Activated gamma-delta T cell treated with Interleukin-2 at 50 U/mL for 16 hours (primary cell): ENCODE results near the gene CAMK2D.

Source experiments
- DNase-seq: peaks from one replicate; pipeline ENCODE4 v3.0.0-alpha.2; 2020

CAMK2D gene

DNA sequence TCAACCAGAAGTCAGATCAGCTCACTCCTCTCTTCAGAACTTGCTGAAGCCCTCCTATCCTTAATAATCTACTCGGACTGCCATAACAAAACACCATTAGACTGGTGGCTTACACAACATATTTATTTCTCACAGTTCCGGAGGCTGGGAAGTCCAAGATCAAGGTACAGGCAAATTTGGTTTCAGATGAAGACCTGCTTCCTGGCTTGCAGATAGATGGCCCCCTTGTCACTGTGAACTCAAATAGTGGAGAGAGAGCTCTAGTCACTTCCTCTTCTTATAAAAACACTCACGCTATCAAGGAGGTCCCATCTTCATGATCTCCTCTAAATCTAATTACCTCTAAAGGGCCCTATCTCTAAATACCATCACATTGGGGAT, 125.1 kb downstream of the CAMK2D start:
- DNase-seq: peak; percentile 23

DNA sequence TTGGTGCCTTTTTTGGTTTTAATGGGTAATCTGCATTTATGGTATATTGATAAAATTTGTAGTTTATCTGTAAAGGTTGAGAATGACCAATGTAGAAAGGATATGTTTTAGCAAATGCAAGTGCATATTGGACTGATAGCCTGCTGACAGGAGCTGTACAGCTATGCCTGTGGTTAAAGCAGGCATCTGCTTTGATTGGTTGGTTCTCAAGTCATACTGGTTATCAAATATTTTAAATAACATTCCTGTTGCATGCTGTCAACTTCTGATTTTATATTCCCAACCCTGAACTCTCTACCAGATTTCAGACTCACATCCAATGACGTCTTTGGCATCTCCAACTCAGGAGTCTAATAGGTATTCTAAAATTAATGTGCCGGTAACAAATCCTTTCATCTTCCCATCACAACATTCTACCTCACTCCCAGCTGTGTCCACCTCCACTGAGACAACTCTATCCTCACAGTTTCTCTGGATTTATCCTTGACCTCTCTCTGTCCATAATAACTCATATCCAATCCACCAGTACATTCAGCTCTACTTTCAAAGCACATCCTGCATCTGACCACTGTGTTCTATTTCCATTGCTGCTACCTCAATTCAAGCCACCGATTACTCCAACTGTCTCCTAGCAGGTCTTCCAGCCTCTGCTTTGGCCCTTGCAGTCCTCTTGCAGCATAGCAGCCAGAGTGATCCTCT, 125.7 kb downstream of the CAMK2D start:
- no peak for DNase-seq

DNA sequence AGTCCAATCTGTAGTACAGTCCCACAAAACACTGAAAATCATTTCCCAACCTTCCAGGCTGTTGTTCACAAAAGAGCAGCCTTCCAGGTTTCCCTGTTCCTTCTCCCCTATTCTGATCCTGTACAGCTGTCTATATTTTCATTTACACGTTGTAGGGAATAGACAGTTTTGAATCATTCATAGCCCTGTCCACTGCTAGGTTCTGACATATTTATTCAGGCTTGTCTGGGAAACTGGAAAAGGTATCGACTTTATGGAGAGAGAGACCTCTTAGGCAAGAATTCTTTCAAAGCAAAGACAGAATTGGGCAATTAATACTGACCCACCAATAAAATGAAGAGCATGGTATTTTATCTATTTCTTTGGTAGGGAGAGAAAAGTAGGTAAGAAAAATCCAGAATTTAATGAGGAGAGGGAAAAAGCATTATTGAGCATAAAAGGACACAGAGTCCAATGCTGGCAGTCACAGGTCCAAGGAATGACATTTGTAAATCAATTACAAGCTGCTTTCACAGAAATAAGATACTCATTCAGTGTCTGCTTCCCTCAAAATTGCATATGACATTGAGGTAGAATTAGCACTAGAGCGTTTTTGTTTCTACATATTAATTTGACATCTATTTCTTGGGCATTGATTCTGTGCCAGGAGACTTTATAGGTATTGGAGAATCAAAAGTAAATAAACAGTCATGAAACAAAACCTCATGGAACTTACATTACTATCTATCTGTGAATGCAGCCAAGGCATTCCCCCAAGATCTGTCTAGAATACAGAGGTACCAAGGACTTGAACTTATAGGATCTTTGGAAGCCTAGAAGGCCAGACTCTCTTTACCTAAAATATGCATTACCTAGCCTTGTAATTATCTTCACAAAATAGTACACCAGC, 127.2 kb downstream of the CAMK2D start:
- no peak for DNase-seq

DNA sequence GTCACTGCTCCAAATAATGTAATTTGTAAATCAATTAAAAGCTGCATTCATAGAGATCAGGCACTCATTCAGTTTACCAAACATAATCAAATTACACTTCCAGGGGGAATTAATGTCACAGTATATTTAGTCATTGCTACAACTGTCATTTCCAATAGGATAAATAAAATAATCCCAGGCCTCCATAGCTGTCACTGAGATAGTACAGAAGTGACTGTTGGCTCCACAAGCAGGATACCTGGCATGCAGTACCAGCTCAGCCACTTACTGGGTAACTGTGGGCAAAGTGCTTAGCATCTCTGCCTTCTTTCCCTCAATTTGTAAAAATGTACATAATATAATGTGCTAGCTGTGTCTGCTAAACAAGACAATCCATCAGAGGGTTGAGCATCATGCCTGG, 128.1 kb downstream of the CAMK2D start:
- no peak for DNase-seq

DNA sequence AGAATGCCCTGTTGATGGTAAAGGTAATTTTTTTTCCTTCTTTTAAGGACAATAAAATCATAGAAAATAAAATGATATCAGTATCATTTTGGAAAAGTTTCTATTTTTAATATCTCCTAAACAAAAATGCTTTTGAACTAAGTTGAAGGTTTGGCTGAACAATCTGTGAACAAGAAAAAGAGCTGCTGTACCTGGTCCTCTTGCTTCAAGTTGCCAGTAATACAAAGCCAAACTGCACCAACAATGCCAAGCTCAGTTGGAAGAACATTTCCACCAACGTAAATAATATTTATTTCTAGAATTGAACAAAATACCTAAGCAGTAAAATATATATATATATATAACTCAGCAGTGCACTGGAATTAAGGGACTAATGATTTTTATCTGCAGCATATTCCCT, 132.8 kb downstream of the CAMK2D start:
- no peak for DNase-seq

DNA sequence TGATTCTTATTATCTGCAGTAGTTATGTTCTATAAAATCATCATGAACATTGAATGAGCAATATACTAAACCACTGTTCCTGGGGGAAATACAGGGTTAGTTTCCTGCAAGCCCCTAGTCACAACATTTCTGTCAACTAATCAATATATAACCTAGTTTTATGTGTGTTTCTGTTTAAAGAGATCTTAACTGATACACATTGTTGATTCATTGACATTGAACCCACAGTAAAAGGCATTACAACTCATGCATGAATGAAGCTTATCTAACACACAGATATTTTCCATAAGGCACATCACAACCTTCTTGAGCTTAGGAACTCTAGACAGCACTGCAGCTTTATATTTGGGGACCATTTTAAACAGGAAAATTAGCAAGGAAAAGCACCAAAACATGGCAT, 134.2 kb downstream of the CAMK2D start:
- no peak for DNase-seq

GRCh38 chr4:113625902-113626301, 135.6 kb downstream of the CAMK2D start:
- DNase-seq: no peak

GRCh38 chr4:113623274-113623894, 138.2 kb downstream of the CAMK2D start:
- DNase-seq: no peak

- no peak for DNase-seq
Measured at GRCh38 chr4:113621633-113622032, 139.9 kb downstream of the CAMK2D start.

GRCh38 chr4:113620032-113620431, 141.5 kb downstream of the CAMK2D start:
- no peak for DNase-seq

- no peak for DNase-seq
Measured at GRCh38 chr4:113619526-113619925, 142.0 kb downstream of the CAMK2D start.

GRCh38 chr4:113618205-113618604, 143.3 kb downstream of the CAMK2D start:
- DNase-seq: no peak

DNA sequence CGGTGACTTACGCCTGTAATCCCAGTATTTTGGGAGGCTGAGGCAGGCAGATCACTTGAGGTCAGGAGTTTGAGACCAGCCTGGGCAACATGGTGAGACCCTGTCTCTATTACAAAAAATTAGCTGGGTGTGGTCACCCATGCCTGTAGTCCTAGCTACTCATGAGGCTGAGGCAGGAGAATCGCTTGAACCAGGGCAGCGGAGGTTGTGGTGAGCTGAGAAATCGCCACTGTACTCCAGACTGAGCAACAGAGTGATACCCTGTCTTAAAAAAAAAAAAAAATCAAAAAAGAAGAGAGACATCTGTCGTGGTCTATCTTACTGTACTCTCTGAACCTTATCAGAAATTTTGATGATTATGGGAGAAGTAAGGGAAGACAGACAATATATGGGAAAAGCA, 144.3 kb downstream of the CAMK2D start:
- DNase-seq: no peak

GRCh38 chr4:113616443-113616842, 145.1 kb downstream of the CAMK2D start:
- no peak for DNase-seq

GRCh38 chr4:113614414-113614813, 147.1 kb downstream of the CAMK2D start:
- DNase-seq: no peak

- DNase-seq: no peak
Measured at GRCh38 chr4:113613503-113613902, 148.0 kb downstream of the CAMK2D start.

DNA sequence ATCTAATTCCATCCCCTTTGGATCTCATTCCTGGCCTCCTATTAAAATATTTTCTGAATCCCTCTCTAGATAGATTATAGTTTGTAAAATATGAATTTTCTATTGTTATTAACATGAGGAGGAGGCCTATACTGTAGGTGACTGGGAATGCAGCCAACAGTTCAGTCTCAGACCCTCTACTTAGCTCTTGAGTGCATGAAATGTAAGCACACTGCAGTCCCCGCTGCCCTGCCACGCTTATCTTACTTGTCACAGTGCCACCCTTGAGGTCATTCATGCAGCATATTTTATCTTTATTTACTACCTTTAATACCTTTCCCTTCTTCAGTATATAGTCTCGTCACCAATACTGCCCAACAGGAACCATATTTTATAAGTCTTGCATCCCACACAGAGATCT, 151.0 kb downstream of the CAMK2D start:
- no peak for DNase-seq

DNA sequence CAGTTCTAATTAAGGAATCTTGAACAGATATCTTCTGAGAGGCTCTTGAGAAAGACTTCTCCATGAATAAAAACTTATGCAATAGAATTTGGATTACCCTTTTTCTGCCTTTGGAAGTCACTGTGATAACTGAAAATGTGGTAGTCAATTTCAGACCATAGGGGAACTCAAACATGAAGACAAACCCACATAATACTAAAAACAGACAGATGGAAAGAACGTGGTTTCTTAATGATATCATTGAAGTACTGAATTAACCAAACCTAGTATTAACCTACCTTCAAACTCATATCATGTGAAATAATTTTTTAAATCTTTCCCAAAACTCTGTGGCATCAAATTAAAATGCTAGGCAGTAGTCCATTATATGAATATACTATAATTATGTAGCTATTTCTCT, 153.5 kb downstream of the CAMK2D start:
- DNase-seq: no peak

DNA sequence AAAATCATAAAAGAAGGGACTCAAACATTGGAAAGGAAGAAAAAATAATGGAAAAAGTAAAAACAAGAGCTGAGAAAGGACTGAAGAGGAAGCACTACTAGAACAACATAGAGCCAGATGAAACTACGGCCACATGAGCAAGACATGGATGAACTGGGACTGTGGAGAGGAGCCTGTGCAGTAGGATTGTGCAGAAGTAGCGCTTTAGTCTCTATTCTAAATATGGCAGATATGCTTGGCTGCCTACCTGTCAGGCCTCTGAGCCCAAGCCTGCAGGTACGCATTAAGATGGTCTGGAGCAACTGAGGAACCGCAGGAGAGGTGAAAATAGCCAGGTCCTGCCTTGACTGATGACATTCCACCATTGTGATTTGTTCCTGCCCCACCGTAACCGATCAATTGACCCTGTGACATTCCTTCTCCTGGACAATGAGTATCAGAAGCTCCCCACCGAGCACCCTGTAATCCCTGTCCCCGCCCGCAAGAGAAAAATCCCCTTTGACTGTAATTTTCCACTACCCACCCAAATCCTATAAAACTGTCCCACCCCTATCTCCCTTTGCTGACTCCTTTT, 154.3 kb downstream of the CAMK2D start:
- no peak for DNase-seq

DNA sequence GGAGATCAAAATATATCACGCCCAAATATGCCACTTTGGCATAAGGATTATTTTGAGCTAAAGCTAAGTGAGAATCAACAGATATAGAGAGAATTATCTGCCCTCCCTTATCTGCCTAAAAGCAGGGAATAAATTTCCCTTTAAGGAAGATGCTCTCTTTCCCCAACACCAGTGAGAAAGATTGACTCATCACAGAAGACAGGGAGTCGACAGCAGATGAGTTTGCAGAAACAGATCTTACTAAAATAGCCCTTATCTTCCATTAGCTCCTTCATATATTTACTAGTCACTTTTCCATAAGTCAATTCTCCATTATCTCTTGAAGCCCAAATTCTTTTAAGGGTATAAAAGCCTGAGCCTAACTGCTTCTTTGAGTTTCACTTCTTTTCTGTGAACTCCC, 156.6 kb downstream of the CAMK2D start:
- DNase-seq: no peak

DNA sequence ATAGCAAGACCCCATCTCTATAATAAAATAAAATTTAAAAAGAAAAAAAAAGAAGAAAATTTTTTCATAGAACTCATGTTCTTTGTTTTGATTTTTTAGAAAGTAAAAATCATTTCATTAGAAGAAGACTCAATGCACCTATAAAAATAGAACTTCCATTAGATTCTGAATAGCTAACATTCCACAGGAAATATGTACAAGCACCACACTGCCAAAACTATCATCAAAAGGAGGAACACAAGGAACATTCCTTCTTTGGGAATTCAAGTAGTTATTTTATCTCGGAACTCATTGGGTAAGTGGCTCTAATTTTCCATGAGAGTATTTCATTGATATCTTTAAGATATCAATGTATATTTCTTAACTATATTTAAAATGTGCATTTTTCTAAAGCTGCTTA, 157.6 kb downstream of the CAMK2D start:
- DNase-seq: no peak

DNA sequence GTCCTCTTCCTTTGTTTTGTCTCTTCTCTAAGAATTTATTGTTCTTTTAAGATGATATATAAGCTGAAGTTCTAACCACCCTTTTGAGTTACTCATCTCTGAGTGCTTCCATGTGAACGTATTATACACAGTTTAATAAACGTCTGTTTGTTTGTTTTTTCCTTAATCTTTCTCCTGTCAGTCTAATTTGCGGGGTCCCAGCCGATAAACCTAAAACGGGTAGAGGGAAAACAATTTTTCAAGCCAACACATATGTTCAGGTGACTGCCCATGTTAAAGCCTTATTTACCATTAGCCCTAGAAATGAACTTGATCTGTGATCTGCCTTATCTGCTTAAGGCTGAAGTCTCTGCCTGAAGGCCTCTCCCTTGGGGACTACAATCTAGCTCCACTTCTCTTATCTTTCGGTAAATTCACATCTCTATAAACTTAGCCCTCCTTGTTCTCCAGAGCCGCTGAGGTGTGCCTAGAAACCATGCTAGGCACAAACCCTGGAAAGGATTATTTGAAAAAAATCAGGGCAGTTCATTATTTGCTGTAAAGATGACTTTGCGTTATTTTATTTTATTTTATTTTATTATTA, 158.8 kb downstream of the CAMK2D start:
- no peak for DNase-seq

DNA sequence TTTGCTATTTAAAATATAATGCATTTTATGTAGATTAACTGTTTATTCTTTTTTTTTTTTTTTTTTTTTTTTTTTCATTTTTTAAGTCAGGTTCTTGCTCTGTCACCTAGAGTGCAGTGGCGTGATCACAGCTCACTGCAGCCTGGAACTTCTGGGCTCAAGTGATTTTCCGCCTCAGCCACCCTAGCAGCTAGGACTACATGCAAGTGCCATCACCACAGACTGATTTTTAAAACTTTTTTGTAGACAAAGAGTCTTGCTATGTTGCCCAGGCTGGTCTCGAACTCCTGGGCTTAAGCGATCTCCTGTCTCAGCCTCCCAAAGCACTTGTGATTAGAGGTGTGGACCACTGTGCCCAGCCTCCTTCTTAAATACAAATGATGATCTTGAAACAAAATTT, 159.9 kb downstream of the CAMK2D start:
- DNase-seq: no peak
